Measurements from ENCODE around the gene USP14. TPM values are rescaled to one million over a fixed set of nuclear protein-coding genes. Genes with fewer than 3 reads are reported as not detected.

The USP14 gene
- total RNA-seq, 1 experiment from 2014 or later, result 72.4 TPM

GRCh38 chr18:245282-245847, 87.0 kb downstream of the USP14 start:
- H3K4me1 Mint-ChIP-seq, result no peaks in the 10 kb centered on the region
- H3K4me3 Mint-ChIP-seq, result no peak overlapping the region
- DNase-seq (ENCODE audit: low spot score) (no peak), ATAC-seq (no peak)
- H3K27ac Mint-ChIP-seq, result no peak overlapping the region
- peaks cover 9% of the 10 kb centered on the region for H3K9me3 Mint-ChIP-seq
- H3K27me3 Mint-ChIP-seq (ENCODE audit: low read depth), result no peaks in the 10 kb centered on the region
- H3K36me3 Mint-ChIP-seq, result peaks cover 73% of the 10 kb centered on the region
- no peak for TF ChIP-seq ZNF671 (CRISPR knock-in tag; IDR thresholded peaks at IDR 0.05)
- no peak for TF ChIP-seq NR1H2 (CRISPR knock-in tag; IDR thresholded peaks at IDR 0.05)
- TF ChIP-seq, protein P1, sequence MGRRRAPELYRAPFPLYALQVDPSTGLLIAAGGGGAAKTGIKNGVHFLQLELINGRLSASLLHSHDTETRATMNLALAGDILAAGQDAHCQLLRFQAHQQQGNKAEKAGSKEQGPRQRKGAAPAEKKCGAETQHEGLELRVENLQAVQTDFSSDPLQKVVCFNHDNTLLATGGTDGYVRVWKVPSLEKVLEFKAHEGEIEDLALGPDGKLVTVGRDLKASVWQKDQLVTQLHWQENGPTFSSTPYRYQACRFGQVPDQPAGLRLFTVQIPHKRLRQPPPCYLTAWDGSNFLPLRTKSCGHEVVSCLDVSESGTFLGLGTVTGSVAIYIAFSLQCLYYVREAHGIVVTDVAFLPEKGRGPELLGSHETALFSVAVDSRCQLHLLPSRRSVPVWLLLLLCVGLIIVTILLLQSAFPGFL (CRISPR knock-in tag; IDR thresholded peaks at IDR 0.05; ENCODE audit: borderline replicate concordance), result no peak
- no peak for TF ChIP-seq ZNF532 (CRISPR knock-in tag; IDR thresholded peaks at IDR 0.05; ENCODE audit: borderline replicate concordance)
- TF ChIP-seq ZNF281 (CRISPR knock-in tag; IDR thresholded peaks at IDR 0.05), result no peak
- TF ChIP-seq ELF4 (CRISPR knock-in tag; IDR thresholded peaks at IDR 0.05; ENCODE audit: low read depth), result no peak
- no peak for TF ChIP-seq MXD4 (CRISPR knock-in tag; IDR thresholded peaks at IDR 0.05; ENCODE audit: borderline replicate concordance)
- TF ChIP-seq MYBL2 (CRISPR knock-in tag; IDR thresholded peaks at IDR 0.05), result no peak
- no peak for TF ChIP-seq FOXJ3 (CRISPR knock-in tag; IDR thresholded peaks at IDR 0.05; ENCODE audit: borderline replicate concordance)
- TF ChIP-seq RORB (CRISPR knock-in tag; IDR thresholded peaks at IDR 0.05), result no peak
- TF ChIP-seq NFATC4 (CRISPR knock-in tag; IDR thresholded peaks at IDR 0.05), result no peak
- TF ChIP-seq KAT7 (CRISPR knock-in tag; IDR thresholded peaks at IDR 0.05; ENCODE audit: borderline replicate concordance), result no peak
- TF ChIP-seq CDX4 (CRISPR knock-in tag; IDR thresholded peaks at IDR 0.05; ENCODE audit: borderline replicate concordance), result no peak
- TF ChIP-seq TP53 (CRISPR knock-in tag; IDR thresholded peaks at IDR 0.05), result no peak
- ChIA-PET CTCF (no interaction called here), POLR2A (interaction anchor here (0.5 kb wide), 1 partner anchor 440 kb away, joined by 3 read pairs; no protein-coding TSS in a partner anchor)

DNA sequence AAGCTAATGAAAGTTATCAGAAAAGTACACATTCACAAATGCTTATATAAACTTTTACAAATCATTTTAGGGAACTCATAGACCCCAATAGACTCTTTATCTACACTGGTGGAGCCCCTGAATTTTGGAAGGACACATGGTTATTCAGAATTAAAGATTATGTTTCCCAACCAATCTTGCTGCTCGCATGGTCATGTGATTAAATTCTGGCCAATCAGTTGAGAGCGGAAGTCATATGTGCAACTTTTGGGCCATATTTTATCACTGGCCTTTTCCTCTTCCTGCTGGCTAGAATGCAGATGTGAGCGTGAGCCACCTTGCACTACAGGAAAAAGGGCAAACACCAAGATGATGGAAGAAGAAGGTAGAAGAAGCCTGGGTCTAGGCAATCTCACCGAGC, 89.7 kb downstream of the USP14 start:
- ChIA-PET POLR2A (no interaction called here), CTCF (interaction anchor here (1.4 kb wide), 1 partner anchor 376 kb away, joined by 3 read pairs; no protein-coding TSS in a partner anchor)
- Mint-ChIP-seq H3K36me3 (peaks cover 69% of the 10 kb centered on the region), H3K27me3 (ENCODE audit: low read depth) (no peaks in the 10 kb centered on the region), H3K4me1 (no peaks in the 10 kb centered on the region), H3K9me3 (no peaks in the 10 kb centered on the region), H3K27ac (no peak overlapping the region), H3K4me3 (no peak overlapping the region)
- no peak for ATAC-seq
- no peak for DNase-seq (ENCODE audit: low spot score)
- no peak for TF ChIP-seq ZNF416 (CRISPR knock-in tag; IDR thresholded peaks at IDR 0.05)
- TF ChIP-seq NFYB (CRISPR knock-in tag; conservative IDR thresholded peaks at IDR 0.05; ENCODE audit: low read depth), result no peak
- TF ChIP-seq ELF4 (CRISPR knock-in tag; IDR thresholded peaks at IDR 0.05; ENCODE audit: low read depth), result no peak
- TF ChIP-seq ZNF423 (CRISPR knock-in tag; IDR thresholded peaks at IDR 0.05), result no peak
- no peak for TF ChIP-seq SOX15 (CRISPR knock-in tag; IDR thresholded peaks at IDR 0.05)
- TF ChIP-seq ATF2 (CRISPR knock-in tag; IDR thresholded peaks at IDR 0.05; ENCODE audit: borderline replicate concordance, low read depth), result no peak
- TF ChIP-seq CREM (CRISPR knock-in tag; IDR thresholded peaks at IDR 0.05), result no peak
- no peak for TF ChIP-seq ERG (CRISPR knock-in tag; IDR thresholded peaks at IDR 0.05)
- TF ChIP-seq ZNF232 (CRISPR knock-in tag; IDR thresholded peaks at IDR 0.05), result no peak
- TF ChIP-seq, protein P2, sequence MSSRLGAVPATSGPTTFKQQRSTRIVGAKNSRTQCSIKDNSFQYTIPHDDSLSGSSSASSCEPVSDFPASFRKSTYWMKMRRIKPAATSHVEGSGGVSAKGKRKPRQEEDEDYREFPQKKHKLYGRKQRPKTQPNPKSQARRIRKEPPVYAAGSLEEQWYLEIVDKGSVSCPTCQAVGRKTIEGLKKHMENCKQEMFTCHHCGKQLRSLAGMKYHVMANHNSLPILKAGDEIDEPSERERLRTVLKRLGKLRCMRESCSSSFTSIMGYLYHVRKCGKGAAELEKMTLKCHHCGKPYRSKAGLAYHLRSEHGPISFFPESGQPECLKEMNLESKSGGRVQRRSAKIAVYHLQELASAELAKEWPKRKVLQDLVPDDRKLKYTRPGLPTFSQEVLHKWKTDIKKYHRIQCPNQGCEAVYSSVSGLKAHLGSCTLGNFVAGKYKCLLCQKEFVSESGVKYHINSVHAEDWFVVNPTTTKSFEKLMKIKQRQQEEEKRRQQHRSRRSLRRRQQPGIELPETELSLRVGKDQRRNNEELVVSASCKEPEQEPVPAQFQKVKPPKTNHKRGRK (CRISPR knock-in tag; IDR thresholded peaks at IDR 0.05; ENCODE audit: borderline replicate concordance), result no peak

All from WTC11 (cell line).